CD4-positive, CD25-positive, alpha-beta regulatory T cell (primary cell): ENCODE results near the gene CRACR2B. TPM values are rescaled to one million over a fixed set of nuclear protein-coding genes. Genes with fewer than 3 reads are reported as not detected.

Experiments used
- ATAC-seq, 2 donors: fragments of 150-1000 bp; cut with Tn5 transposase; one replicate each; pipeline ENCODE4 v1.10.0; 2021; ENCODE audit warnings: low read depth in 2 of 2, moderate number of reproducible peaks in 2 of 2, moderate library complexity in 1 of 2
- DNase-seq, 3 donors: peaks; one replicate each; pipeline versions ENCODE4 v3.0.0 to v3.0.0-alpha.2; 2012 to 2022; ENCODE audit warnings: mixed read lengths in 1 of 3
- H3K27ac ChIP-seq: one replicate; pipeline ENCODE4 v1.7.0; 2013; ENCODE audit warnings: mild to moderate bottlenecking, low read length; ENCODE audit not compliant: insufficient read depth, poor library complexity, severe bottlenecking
- H3K27me3 ChIP-seq: one replicate; pipeline ENCODE4 v1.7.0; 2013; ENCODE audit warnings: low read length; ENCODE audit not compliant: control insufficient read depth, insufficient read depth
- H3K36me3 ChIP-seq: one replicate; pipeline ENCODE4 v1.7.0; 2013; ENCODE audit warnings: mild to moderate bottlenecking, low read length, moderate library complexity; ENCODE audit not compliant: control insufficient read depth, insufficient read depth
- H3K4me1 ChIP-seq: 2 replicates; pipeline ENCODE4 v1.7.0; 2013; ENCODE audit warnings: mild to moderate bottlenecking, low read length; ENCODE audit not compliant: insufficient read depth, control insufficient read depth, poor library complexity, severe bottlenecking
- H3K4me3 ChIP-seq: one replicate; pipeline ENCODE4 v1.7.0; 2013; ENCODE audit warnings: low read depth, mild to moderate bottlenecking, low read length, moderate library complexity
- H3K9me3 ChIP-seq, 2 experiments: 1 replicate in 1 of 2; 2 replicates in 1 of 2; pipeline ENCODE4 v1.7.0; 2013; ENCODE audit warnings: low read length in 2 of 2, mild to moderate bottlenecking in 1 of 2, moderate library complexity in 1 of 2; ENCODE audit not compliant: control insufficient read depth in 2 of 2
- H3K27ac Mint-ChIP-seq, 3 donors: one replicate each; pipeline ENCODE4 v1.8.0; 2020 to 2022; ENCODE audit warnings: mild to moderate bottlenecking in 3 of 3, mixed read lengths in 3 of 3, moderate library complexity in 2 of 3
- H3K27me3 Mint-ChIP-seq: one replicate; pipeline ENCODE4 v1.8.0; 2022; ENCODE audit warnings: mild to moderate bottlenecking, mixed read lengths
- H3K36me3 Mint-ChIP-seq: one replicate; pipeline ENCODE4 v1.8.0; 2020; ENCODE audit warnings: mixed read lengths
- H3K4me1 Mint-ChIP-seq, 4 donors: one replicate each; pipeline ENCODE4 v1.8.0; 2020 to 2022; ENCODE audit warnings: mixed read lengths in 4 of 4, mild to moderate bottlenecking in 1 of 4
- H3K4me3 Mint-ChIP-seq, 4 donors: one replicate each; pipeline ENCODE4 v1.8.0; 2020 to 2022; ENCODE audit warnings: mild to moderate bottlenecking in 4 of 4, mixed read lengths in 4 of 4, moderate library complexity in 3 of 4
- H3K9me3 Mint-ChIP-seq, 7 donors: one replicate each; pipeline ENCODE4 v1.8.0; 2020 to 2022; ENCODE audit warnings: mixed read lengths in 7 of 7, mild to moderate bottlenecking in 3 of 7, moderate library complexity in 2 of 7
- polyA plus RNA-seq, 4 donors: library from polyadenylated mRNA; unstranded; fragments of 300-500 nt; fragmentation: Illumina TruSeq; gene quantifications; one replicate each; pipeline ENCODE4 v1.2.3, GENCODE V29; 2021
- total RNA-seq: library from RNA; stranded (reverse); gene quantifications from one replicate; pipeline ENCODE4 v1.2.3, GENCODE V29; 2022

CRACR2B gene
- total and polyA plus RNA-seq, 5 donors from 2014 or later = 0.11 to 1.2 (median 0.21) TPM; not detected in 1

DNA sequence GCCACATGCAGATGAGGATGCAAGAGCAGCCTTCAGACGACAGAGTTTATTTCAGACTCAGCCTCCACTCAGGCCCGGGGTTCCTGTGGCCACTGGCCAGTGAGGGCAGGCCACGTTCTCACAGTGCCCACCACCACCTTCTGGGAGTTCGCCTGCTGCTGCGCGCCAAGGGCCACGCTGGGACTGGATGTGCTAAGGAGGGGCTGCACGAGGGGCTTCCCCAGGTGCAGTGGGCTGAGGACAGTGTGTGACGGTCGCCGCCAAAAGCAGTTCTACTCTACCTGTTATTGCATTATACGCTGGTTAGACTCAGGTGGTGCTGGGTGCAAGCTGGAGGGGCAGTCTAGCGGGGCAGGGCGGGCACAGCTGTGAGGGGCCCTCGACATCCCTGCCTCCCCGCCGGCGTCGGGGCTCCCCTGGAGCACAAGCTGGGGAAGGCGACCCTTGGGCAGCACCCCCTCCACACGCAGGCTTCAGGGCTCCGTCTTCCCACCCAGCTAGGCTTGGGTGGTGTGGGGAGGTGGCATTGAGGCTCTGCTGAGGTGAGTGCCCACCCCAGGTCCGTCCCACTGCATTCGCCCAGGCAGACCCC is 40.5 kb upstream of the CRACR2B start:
- H3K4me1 ChIP-seq = peaks cover 17% of the 10 kb centered on the region
- H3K27me3 Mint-ChIP-seq = no peaks in the 10 kb centered on the region
- H3K36me3 Mint-ChIP-seq = no peaks in the 10 kb centered on the region
- no peaks in the 10 kb centered on the region for H3K9me3 Mint-ChIP-seq
- no peak overlapping the region for H3K27ac Mint-ChIP-seq
- DNase-seq (no peak), ATAC-seq (no peak)
- no peaks in the 10 kb centered on the region for H3K9me3 ChIP-seq
- no peaks in the 10 kb centered on the region for H3K27me3 ChIP-seq
- no peak overlapping the region for H3K27ac ChIP-seq
- no peak overlapping the region for H3K4me3 Mint-ChIP-seq
- no peaks in the 10 kb centered on the region for H3K36me3 ChIP-seq
- H3K4me3 ChIP-seq = no peak overlapping the region
- peaks cover 0 to 22% (median 4%) of the 10 kb centered on the region in 4 donors for H3K4me1 Mint-ChIP-seq

DNA sequence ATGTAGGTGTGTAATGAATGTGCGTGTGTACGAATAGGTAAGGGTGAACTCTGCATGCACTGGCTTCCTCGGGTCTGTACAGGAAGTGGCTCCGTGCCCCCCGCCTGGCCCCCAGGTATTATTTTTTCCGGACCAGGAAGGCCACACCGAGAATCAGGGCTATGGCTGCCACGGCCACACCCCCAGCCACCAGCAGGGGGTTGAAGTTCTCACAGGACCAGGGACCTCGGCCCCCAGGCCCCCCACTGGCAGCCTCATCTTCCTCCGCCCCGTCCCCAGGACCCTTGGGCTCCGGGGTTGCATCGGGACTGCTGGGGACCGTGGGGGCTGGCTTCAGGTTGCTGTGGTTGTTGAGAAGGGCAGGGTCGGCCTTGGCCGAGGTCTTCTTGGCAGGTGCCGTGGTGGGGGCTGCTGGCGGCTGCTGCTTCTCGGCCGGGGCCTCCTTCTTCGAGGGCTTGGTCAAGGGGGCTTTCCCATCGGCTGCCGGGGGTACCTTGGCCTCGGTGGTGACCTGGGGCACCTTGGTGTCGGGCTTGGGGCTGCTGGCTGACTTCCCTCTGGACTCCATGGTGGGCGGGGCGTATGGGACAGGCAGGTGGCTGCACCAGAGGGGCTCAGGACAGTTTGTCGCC is 39.6 kb upstream of the CRACR2B start:
- H3K36me3 ChIP-seq = no peaks in the 10 kb centered on the region
- H3K36me3 Mint-ChIP-seq = no peaks in the 10 kb centered on the region
- no peak overlapping the region for H3K27ac ChIP-seq
- H3K27me3 ChIP-seq = no peaks in the 10 kb centered on the region
- H3K4me3 ChIP-seq = no peak overlapping the region
- H3K4me1 ChIP-seq = peaks cover 17% of the 10 kb centered on the region
- H3K9me3 ChIP-seq = no peaks in the 10 kb centered on the region
- H3K4me3 Mint-ChIP-seq = peak overlapping the region in 1 of 4 donors; percentile 92
- H3K27me3 Mint-ChIP-seq = no peaks in the 10 kb centered on the region
- no peaks in the 10 kb centered on the region for H3K9me3 Mint-ChIP-seq
- ATAC-seq (no peak), DNase-seq (no peak)
- H3K27ac Mint-ChIP-seq = no peak overlapping the region
- peaks cover 0 to 22% (median 4%) of the 10 kb centered on the region in 4 donors for H3K4me1 Mint-ChIP-seq

DNA sequence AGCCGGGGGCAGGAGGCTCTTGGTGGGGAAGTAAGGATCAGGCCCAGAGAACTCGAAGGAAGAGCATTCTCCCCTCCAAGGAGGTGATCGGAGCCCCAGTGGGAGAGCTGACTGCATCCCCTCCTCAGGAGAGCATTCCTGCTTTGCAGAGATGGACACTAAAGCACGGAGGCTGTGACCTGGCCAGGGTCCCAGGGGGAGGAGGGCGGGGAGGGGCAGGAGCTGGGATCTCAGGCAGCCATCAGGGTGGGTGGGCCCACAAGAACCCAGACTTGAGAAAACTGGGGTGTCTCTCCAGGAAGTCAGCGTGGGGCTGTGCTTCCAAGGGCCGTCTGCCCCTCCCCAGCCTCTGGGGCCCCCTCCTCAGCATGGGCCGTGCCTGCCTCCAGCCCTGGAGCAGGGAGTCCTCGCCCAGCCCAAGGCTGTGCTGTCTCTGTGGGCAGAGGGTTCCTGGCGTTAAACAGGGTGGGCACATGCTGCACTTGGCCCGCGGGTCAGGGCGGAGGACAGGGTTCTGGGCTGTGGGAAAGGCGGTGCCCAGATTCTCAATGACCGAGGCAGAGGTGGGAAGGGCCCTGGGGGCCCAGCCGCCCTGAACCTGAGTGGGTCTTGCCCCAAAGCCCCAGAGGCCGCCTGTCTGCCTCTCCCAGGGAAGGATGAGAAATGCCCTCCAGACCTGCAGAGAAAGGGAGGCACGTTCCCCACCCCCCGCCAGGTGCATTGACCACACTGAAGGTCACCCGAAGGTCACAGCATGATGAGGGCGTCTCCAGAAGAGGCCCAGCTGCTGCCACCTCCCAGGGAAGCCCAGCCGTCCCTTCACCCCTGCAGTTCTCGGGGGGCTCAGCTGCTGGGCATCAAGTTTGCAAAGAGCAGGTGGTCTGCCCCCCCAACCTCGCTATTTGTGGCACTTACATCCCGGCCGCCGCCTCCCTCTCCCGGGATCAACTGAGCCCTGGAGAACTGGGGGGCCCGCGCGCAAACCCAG is 38.5 kb upstream of the CRACR2B start:
- H3K4me3 ChIP-seq = no peak overlapping the region
- H3K9me3 ChIP-seq = no peaks in the 10 kb centered on the region
- no peaks in the 10 kb centered on the region for H3K27me3 ChIP-seq
- ATAC-seq = no peak
- peaks cover 0 to 22% (median 4%) of the 10 kb centered on the region in 4 donors for H3K4me1 Mint-ChIP-seq
- H3K36me3 Mint-ChIP-seq = no peaks in the 10 kb centered on the region
- peaks cover 17% of the 10 kb centered on the region for H3K4me1 ChIP-seq
- no peaks in the 10 kb centered on the region for H3K9me3 Mint-ChIP-seq
- no peak overlapping the region for H3K27ac ChIP-seq
- H3K27ac Mint-ChIP-seq = no peak overlapping the region
- H3K4me3 Mint-ChIP-seq = peak overlapping the region in 1 of 4 donors; percentile 61
- no peaks in the 10 kb centered on the region for H3K27me3 Mint-ChIP-seq
- peaks cover 6% of the 10 kb centered on the region for H3K36me3 ChIP-seq
- DNase-seq = no peak

DNA sequence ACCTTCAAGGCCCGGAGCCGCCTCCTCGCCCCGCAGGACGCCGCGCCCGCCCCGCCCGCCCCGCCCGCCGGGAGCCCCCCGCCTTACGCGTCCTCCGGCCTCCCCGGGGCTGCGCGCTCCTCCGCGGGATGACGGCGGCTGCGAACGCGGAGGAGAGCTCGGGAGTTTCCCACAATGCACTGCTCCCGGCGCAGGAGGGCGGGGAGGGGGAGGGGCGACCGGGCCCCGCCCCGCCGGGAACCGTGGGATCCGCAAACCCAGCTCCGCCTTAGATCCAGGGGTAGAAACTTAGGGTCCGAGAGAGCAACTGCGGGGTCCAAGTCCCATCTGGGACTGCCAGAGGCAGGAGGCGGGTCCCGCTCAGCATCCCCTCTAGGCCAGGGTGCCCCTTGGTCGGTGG is 37.8 kb upstream of the CRACR2B start, which contains the start of gene CEND1:
TSS of gene CEND1 (minus strand) at position 148 of the 400 bp plus-strand sequence. CDS start 1,514 bp downstream, outside the sequence.
- no peak within 1 kb of the TSS for H3K27ac ChIP-seq
- no peak within 1 kb of the TSS for H3K27ac Mint-ChIP-seq
- H3K9me3 Mint-ChIP-seq = no peaks in the 10 kb centered on the region
- H3K27me3 ChIP-seq = no peaks in the 10 kb centered on the region
- H3K4me1 ChIP-seq = peaks cover 21% of the 10 kb centered on the region
- DNase-seq (peak in 1 of 3 donors; percentile 51), ATAC-seq (no peak)
- H3K36me3 ChIP-seq = peaks cover 8% of the 10 kb centered on the region
- no peaks in the 10 kb centered on the region for H3K36me3 Mint-ChIP-seq
- no peaks in the 10 kb centered on the region for H3K27me3 Mint-ChIP-seq
- peak within 1 kb of the TSS in 1 of 4 donors; percentile 68 for H3K4me3 Mint-ChIP-seq
- H3K9me3 ChIP-seq = no peaks in the 10 kb centered on the region
- H3K4me1 Mint-ChIP-seq = peaks cover 0 to 22% (median 3%) of the 10 kb centered on the region in 4 donors
- no peak within 1 kb of the TSS for H3K4me3 ChIP-seq

DNA sequence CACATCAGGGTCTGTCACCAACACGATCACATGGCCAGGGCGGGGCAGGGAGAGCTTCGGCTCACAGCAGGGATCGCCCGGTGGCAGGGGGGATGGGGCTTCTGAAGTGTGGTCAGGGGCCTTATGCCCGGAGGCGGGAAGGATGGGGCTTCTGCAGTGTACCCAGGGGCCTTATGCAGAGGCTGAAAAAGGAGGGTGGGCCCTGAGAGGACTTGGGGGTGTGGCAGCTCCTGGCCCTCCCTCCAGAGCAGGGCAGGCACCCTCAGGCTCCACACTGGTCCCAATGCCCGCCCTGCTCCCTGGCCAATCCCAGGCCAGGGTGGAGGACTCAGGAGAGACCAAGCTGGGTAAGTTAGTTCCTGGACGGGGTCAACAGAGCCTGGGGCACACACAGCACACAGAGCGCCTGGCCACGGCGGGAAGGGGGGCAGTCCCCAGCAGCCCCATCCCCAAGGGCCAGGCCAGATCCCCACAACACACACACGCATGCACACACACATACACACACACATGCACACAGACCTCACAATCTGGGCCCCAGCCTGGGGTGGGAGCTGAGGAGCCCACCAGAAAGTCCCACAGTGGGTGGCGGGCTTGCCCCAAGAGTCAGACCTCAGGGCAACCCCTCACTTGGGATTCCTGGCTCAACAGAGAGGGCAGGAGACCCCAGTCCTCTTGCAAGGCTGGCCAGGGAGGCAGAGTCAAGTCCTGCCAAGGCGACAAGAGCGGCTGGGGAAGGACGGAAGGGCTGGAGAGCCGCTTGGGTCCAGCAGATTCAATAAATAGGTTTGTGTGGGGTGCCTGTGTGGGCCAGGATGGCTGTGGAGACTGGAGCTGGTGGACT is 36.8 kb upstream of the CRACR2B start:
- Mint-ChIP-seq H3K4me3 (no peak overlapping the region), H3K27me3 (no peaks in the 10 kb centered on the region), H3K36me3 (no peaks in the 10 kb centered on the region), H3K4me1 (peaks cover 0 to 19% (median 2%) of the 10 kb centered on the region in 4 donors), H3K27ac (no peak overlapping the region), H3K9me3 (no peaks in the 10 kb centered on the region)
- H3K4me3 ChIP-seq = no peak overlapping the region
- peaks cover 30% of the 10 kb centered on the region for H3K4me1 ChIP-seq
- DNase-seq (no peak), ATAC-seq (no peak)
- no peaks in the 10 kb centered on the region for H3K27me3 ChIP-seq
- no peak overlapping the region for H3K27ac ChIP-seq
- peaks cover 8% of the 10 kb centered on the region for H3K36me3 ChIP-seq
- no peaks in the 10 kb centered on the region for H3K9me3 ChIP-seq

DNA sequence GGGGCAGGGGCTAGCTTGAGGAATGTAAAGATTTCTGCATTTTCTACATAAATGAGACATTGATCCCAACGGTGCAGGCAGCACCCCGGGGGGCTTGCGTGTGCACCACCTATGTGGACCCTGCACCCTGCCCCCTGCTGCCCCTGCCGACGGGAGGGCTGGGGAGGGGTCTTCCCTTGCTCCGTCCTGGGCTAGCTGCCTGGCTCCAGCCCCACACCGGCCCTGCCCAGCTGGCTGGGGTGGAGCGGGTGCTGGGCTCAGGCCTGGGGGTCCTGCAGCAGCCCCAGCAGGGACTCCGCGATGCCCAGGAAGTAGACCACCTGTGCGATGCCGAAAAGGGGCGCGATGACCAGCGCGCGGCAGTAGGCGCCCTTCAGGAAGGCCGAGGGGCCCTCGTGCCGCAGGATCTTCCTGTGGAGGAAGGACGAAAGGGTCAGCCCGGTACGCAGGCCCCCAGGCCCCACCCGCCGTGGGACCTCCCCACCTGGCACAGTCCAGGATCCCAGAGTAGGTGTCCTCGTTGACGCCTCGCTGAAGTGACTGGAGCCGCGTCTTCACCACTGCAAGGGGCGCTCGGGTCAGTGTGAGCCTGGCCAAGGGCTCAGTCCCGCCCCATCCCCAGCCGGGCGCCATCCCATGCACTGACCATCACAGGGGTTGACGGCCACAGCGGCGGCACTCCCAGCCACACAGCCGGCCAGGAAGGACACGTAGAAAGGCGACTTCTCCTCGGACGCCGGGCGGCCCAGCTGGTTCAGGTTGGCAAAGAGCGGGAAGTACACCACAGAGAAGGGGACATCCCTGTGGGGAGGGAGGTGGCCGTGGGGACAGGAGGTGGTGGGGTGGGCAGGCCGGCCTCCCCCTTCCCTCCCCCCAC is 35.8 kb upstream of the CRACR2B start:
- no peak overlapping the region for H3K4me3 Mint-ChIP-seq
- no peaks in the 10 kb centered on the region for H3K9me3 Mint-ChIP-seq
- DNase-seq (no peak), ATAC-seq (no peak)
- no peaks in the 10 kb centered on the region for H3K27me3 ChIP-seq
- H3K9me3 ChIP-seq = no peaks in the 10 kb centered on the region
- H3K4me3 ChIP-seq = no peak overlapping the region
- H3K27ac Mint-ChIP-seq = no peak overlapping the region
- peaks cover 38% of the 10 kb centered on the region for H3K4me1 ChIP-seq
- H3K36me3 Mint-ChIP-seq = no peaks in the 10 kb centered on the region
- H3K4me1 Mint-ChIP-seq = peaks cover 0 to 25% (median 0%) of the 10 kb centered on the region in 4 donors
- H3K27me3 Mint-ChIP-seq = no peaks in the 10 kb centered on the region
- H3K27ac ChIP-seq = no peak overlapping the region
- H3K36me3 ChIP-seq = peaks cover 8% of the 10 kb centered on the region
